SK-N-SH (cell line): ENCODE results near the gene RALA. TPM values are rescaled to one million over a fixed set of nuclear protein-coding genes. Genes with fewer than 3 reads are reported as not detected.
A peak's percentile ranks its signal among the peaks of the same experiment; 100 is the strongest.

ENCODE experiments used
- CTCF ChIA-PET: fragments of 300-600, 350-600 bp; formaldehyde crosslinking; extraction: SDS; loops from one replicate; lab custom pipeline; 2021; lab: Yijun Ruan, JAX
- POLR2A ChIA-PET: fragments of 350-600 bp; sonication (Branson Sonifier 250); formaldehyde crosslinking; extraction: SDS; loops from one replicate; lab custom pipeline; 2020; ENCODE audit warnings: antibody characterized with exemption, inconsistent platforms; lab: Yijun Ruan, JAX
- DNase-seq: peaks from one replicate; pipeline ENCODE4 v3.0.0; 2012
- H2AFZ ChIP-seq: fragments of 200-600 bp; sonication (generic); 2 replicates; pipeline ENCODE4 v1.8.1; 2016; ENCODE audit warnings: antibody characterized with exemption, mild to moderate bottlenecking, low read depth
- H3F3A ChIP-seq: fragments of 200-600 bp; sonication (generic); replicated peaks from 2 replicates; pipeline ENCODE3; 2016; ENCODE audit warnings: antibody characterized with exemption, mild to moderate bottlenecking; ENCODE audit not compliant: insufficient read depth
- H3K27ac ChIP-seq, 2 experiments: fragments of 200-500 bp in 1 of 2; fragments of 200-600 bp in 1 of 2; sonication (Bioruptor generic) in 1 of 2; sonication (generic), shearing (Covaris generic) in 1 of 2; 2 replicates each; pipeline versions ENCODE4 v1.5.1 to v1.6.1; 2014 to 2016; ENCODE audit warnings: low read depth in 2 of 2, inconsistent platforms in 1 of 2, low read length in 1 of 2, mild to moderate bottlenecking in 1 of 2, mixed read lengths in 1 of 2
- H3K27me3 ChIP-seq: fragments of 200-600 bp; sonication (generic), shearing (Covaris generic); 2 replicates; pipeline ENCODE4 v1.6.1; 2016; ENCODE audit warnings: mixed run types; ENCODE audit not compliant: insufficient read depth
- H3K36me3 ChIP-seq, 2 experiments: fragments of 200-500 bp in 1 of 2; fragments of 200-600 bp in 1 of 2; sonication (Bioruptor generic) in 1 of 2; sonication (generic) in 1 of 2; replicated peaks in 1 of 2; 2 replicates each; pipeline versions ENCODE3 to v1.5.1; 2014 to 2016; ENCODE audit warnings: low read length in 1 of 2, mild to moderate bottlenecking in 1 of 2; ENCODE audit not compliant: insufficient read depth in 2 of 2, control insufficient read depth in 1 of 2
- H3K4me1 ChIP-seq, 2 experiments: fragments of 200-500 bp in 1 of 2; fragments of 200-600 bp in 1 of 2; sonication (Bioruptor generic) in 1 of 2; sonication (generic), shearing (Covaris generic) in 1 of 2; 2 replicates each; pipeline versions ENCODE4 v1.5.1 to v1.6.1; 2014 to 2016; ENCODE audit warnings: low read depth in 1 of 2, low read length in 1 of 2, mixed run types in 1 of 2; ENCODE audit not compliant: insufficient read depth in 2 of 2, control insufficient read depth in 1 of 2
- H3K4me2 ChIP-seq: fragments of 200-600 bp; sonication (generic), shearing (Covaris generic); 2 replicates; pipeline ENCODE4 v1.6.1; 2017; ENCODE audit warnings: mixed run types
- H3K4me3 ChIP-seq, 2 experiments: fragments of 200-500 bp in 1 of 2; fragments of 200-600 bp in 1 of 2; sonication (Bioruptor generic) in 1 of 2; sonication (generic), shearing (Covaris generic) in 1 of 2; 2 replicates each; pipeline versions ENCODE4 v1.5.1 to v1.8.1; 2014 to 2016; ENCODE audit warnings: low read depth in 2 of 2, inconsistent platforms in 1 of 2, low read length in 1 of 2, mild to moderate bottlenecking in 1 of 2, mixed read lengths in 1 of 2, moderate library complexity in 1 of 2
- H3K79me2 ChIP-seq: fragments of 200-600 bp; sonication (generic); 2 replicates; pipeline ENCODE4 v1.8.1; 2017; ENCODE audit warnings: mild to moderate bottlenecking; ENCODE audit not compliant: insufficient read depth
- H3K9ac ChIP-seq: fragments of 200-600 bp; sonication (generic); 2 replicates; pipeline ENCODE4 v1.6.1; 2017; ENCODE audit warnings: mixed run types
- H3K9me2 ChIP-seq: fragments of 200-600 bp; sonication (generic); 2 replicates; pipeline ENCODE4 v1.6.1; 2017; ENCODE audit warnings: mixed run types
- H3K9me3 ChIP-seq: fragments of 200-600 bp; sonication (generic); 2 replicates; pipeline ENCODE4 v1.6.1; 2017; ENCODE audit warnings: mixed run types, mild to moderate bottlenecking, moderate library complexity
- H4K20me1 ChIP-seq: fragments of 200-600 bp; sonication (generic); 2 replicates; pipeline ENCODE4 v1.6.1; 2017; ENCODE audit warnings: mild to moderate bottlenecking, mixed run types; ENCODE audit not compliant: insufficient read depth
- CTCF ChIP-seq: fragments of 200-600 bp; sonication (generic); IDR thresholded peaks from 2 replicates; pipeline ENCODE4 v1.6.1; 2017; ENCODE audit warnings: antibody characterized with exemption, mild to moderate bottlenecking, moderate library complexity
- EP300 ChIP-seq, 2 experiments: IDR thresholded peaks; 2 replicates each; pipeline versions ENCODE4 v1.4.0 to v1.6.1; 2012; ENCODE audit warnings: borderline replicate concordance in 1 of 2, low read depth in 1 of 2, low read length in 1 of 2
- FOSL2 ChIP-seq: IDR thresholded peaks from 2 replicates; pipeline ENCODE4 v1.4.0; 2012; ENCODE audit warnings: low read depth, mild to moderate bottlenecking, moderate library complexity, borderline replicate concordance
- FOXJ3 ChIP-seq: sonication (generic); formaldehyde crosslinking; IDR thresholded peaks from 2 replicates; pipeline ENCODE4 v1.5.1; 2020; ENCODE audit warnings: mild to moderate bottlenecking, missing genetic modification reagents
- FOXM1 ChIP-seq: IDR thresholded peaks from 2 replicates; pipeline ENCODE4 v1.4.0; 2012; ENCODE audit warnings: low read depth, mild to moderate bottlenecking
- JUND ChIP-seq: IDR thresholded peaks from 2 replicates; pipeline ENCODE4 v1.4.0; 2012
- MAX ChIP-seq: IDR thresholded peaks from 2 replicates; pipeline ENCODE4 v1.4.0; 2012; ENCODE audit warnings: low read depth
- MXI1 ChIP-seq: IDR thresholded peaks from 2 replicates; pipeline ENCODE4 v1.6.1; 2012; ENCODE audit warnings: mild to moderate bottlenecking, low read depth, low read length, improper control_type of control experiment
- NRF1 ChIP-seq: IDR thresholded peaks from 2 replicates; pipeline ENCODE4 v1.6.1; 2012; ENCODE audit warnings: low read depth, mild to moderate bottlenecking, low read length
- PBX3 ChIP-seq: IDR thresholded peaks from 2 replicates; pipeline ENCODE4; 2012
- POLR2AphosphoS5 ChIP-seq: IDR thresholded peaks from 2 replicates; pipeline ENCODE4 v1.6.1; 2012; ENCODE audit warnings: low read depth, low read length
- SIN3A ChIP-seq: IDR thresholded peaks from 2 replicates; pipeline ENCODE4 v1.6.1; 2012; ENCODE audit warnings: low read depth, mild to moderate bottlenecking, low read length, moderate library complexity, borderline replicate concordance
- SMC3 ChIP-seq: IDR thresholded peaks from 2 replicates; pipeline ENCODE4 v1.6.1; 2012; ENCODE audit warnings: low read depth, low read length, improper control_type of control experiment
- TAF1 ChIP-seq: IDR thresholded peaks from 2 replicates; pipeline ENCODE4 v1.6.1; 2012; ENCODE audit warnings: low read depth, mild to moderate bottlenecking, low read length, moderate library complexity, borderline replicate concordance
- TCF12 ChIP-seq: IDR thresholded peaks from 2 replicates; pipeline ENCODE4 v1.4.0; 2012
- TEAD4 ChIP-seq: IDR thresholded peaks from 2 replicates; pipeline ENCODE4 v1.4.0; 2012; ENCODE audit warnings: mild to moderate bottlenecking, borderline replicate concordance; ENCODE audit not compliant: insufficient read depth
- USF1 ChIP-seq: IDR thresholded peaks from 2 replicates; pipeline ENCODE4 v1.4.0; 2012; ENCODE audit warnings: low read depth, borderline replicate concordance
- YY1 ChIP-seq: IDR thresholded peaks from 2 replicates; pipeline ENCODE4 v1.4.0; 2012; ENCODE audit warnings: low read depth, mild to moderate bottlenecking
- WGBS: methylation state at CpG from one replicate; pipeline ENCODE4 v1.1.6; 2017; ENCODE audit warnings: low lambda C conversion rate; 5-methylcytosine and 5-hydroxymethylcytosine counted together
- polyA plus RNA-seq, 3 experiments: library from polyadenylated mRNA; depleted of rRNA; stranded (reverse); fragments of >200 nt; gene quantifications; 2 replicates each; pipeline ENCODE4 v1.2.3, GENCODE V29; 2012

Gene RALA
- polyA plus RNA-seq, 1 of the 3 experiments (the other 2 are of a cell fraction), result 29.0 TPM

GRCh38 chr7:39659356-39660013, 36.1 kb downstream of the RALA start:
- Histone ChIP-seq H3K4me2 (peak overlapping the region; percentile 54), H4K20me1 (peaks cover 25% of the 10 kb centered on the region; the same call in 1 of the 2 replicates)
- no peak for DNase-seq

More at GRCh38 chr7:39659356-39660013, 36.1 kb downstream of the RALA start:
- peaks cover 0 to 5% of the 10 kb centered on the region in 2 experiments; a peak in 1 of 4 replicates for H3K4me1 ChIP-seq
- H3K36me3 ChIP-seq, result peaks cover 2 to 67% of the 10 kb centered on the region in 2 experiments
- H3K79me2 ChIP-seq, result peaks cover 100% of the 10 kb centered on the region
- WGBS, result 26% methylated on average over 5 of the region's 5 CpGs
- peak overlapping the region; percentile 29 for H3K9ac ChIP-seq
- H2AFZ ChIP-seq, result peak overlapping the region; percentile 63; the same call in 1 of the 2 replicates
- H3K27me3 ChIP-seq, result no peaks in the 10 kb centered on the region
- H3K4me3 ChIP-seq, result peak overlapping the region; percentile 4 to 11; a peak in 3 of 4 replicates
- H3F3A ChIP-seq, result peaks cover 41% of the 10 kb centered on the region
- H3K9me2 ChIP-seq, result no peaks in the 10 kb centered on the region
- ChIA-PET POLR2A (interaction anchor here (1.0 kb wide), 1 partner anchor 20 kb away, joined by 4 read pairs; no protein-coding TSS in a partner anchor), CTCF (interaction anchor here (0.6 to 1.7 kb wide), 3 partner anchors 17 to 62 kb away, joined by 3 to 6 read pairs (median 3); no protein-coding TSS in a partner anchor)
- H3K9me3 ChIP-seq, result 0 out of 2 replicates have a peak, but pooled peaks cover 8% of the 10 kb centered on the region
- peak overlapping the region; percentile 59 to 72 for H3K27ac ChIP-seq
- TF ChIP-seq SMC3 (no peak), TCF12 (peak; percentile 37; the same call in 1 of the 2 replicates), EP300 (IDR thresholded peaks at IDR 0.05; ENCODE audit: borderline replicate concordance in 1 of 2, low read depth in 1 of 2, low read length in 1 of 2) (no peak), PBX3 (no peak), TAF1 (no peak), MAX (no peak), NRF1 (no peak), FOSL2 (peak; percentile 49; the same call in 1 of the 2 replicates), FOXM1 (no peak), TEAD4 (no peak), USF1 (no peak), FOXJ3 (CRISPR knock-in tag) (no peak), YY1 (no peak), SIN3A (no peak), MXI1 (no peak), POLR2AphosphoS5 (no peak), JUND (peak; percentile 19; the same call in 1 of the 2 replicates), CTCF (no peak)
